Myocyte (in vitro differentiated cells): ENCODE results near the gene GDI1. TPM values are rescaled to one million over a fixed set of nuclear protein-coding genes. Genes with fewer than 3 reads are reported as not detected.

Experiments used
- DNase-seq: peaks from one replicate; pipeline ENCODE4 v3.0.0-alpha.2; 2012; ENCODE audit warnings: low read depth
- total RNA-seq: library from RNA; depleted of rRNA; stranded (reverse); fragments of >200 nt; gene quantifications from 2 replicates; pipeline ENCODE4 v1.2.3, GENCODE V29; 2014

The GDI1 gene
- total RNA-seq, 1 donor from 2014 or later, result 125 TPM

GRCh38 chrX:154459832-154460231 lies 22.9 kb downstream of the GDI1 start:
- no peak for DNase-seq

GRCh38 chrX:154460326-154460725 lies 23.4 kb downstream of the GDI1 start:
- no peak for DNase-seq

DNA sequence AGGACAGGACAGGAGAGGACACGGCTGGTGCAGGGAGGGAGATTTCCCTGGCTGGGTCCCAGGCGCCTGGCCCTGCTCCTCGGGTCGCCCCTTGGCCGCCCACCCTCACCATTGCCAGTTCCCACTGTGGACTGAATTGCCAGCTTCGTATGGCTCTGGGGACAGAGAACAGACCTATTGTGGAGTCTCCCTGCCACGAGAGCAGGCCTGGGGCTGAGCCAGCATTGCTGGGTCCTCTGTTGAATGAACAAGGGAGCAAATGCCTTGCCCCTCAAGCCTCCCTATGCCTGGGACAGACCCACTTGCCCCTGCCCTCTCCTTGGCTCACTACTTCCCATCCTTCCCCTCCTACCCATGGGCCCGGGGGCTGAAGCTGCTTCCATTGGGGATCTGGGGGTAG lies 25.4 kb downstream of the GDI1 start:
- DNase-seq, result no peak

DNA sequence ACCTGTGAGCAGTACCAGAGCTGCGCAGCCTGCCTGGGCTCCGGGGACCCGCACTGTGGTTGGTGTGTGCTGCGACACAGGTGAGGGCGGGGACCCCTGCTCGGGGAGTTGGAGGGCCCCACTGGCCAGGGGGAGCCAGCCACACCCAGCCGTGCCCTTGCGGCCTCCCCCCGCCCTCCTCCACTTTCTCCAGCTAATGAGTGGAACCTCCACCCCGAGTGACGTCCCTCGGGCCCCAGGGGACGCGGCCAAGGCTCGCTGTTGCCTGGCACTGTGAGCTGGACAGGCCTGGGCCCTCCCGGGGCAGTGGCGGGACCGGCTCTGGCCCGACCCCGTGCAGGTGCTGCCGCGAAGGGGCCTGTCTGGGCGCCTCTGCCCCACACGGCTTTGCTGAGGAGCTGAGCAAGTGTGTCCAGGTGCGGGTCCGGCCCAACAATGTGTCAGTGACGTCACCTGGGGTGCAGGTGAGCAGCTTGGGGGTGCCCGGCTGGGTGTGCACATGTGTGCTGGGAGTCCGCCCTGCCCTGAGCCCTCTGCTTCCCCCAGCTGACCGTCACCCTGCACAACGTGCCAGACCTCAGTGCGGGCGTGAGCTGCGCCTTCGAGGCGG lies 26.8 kb downstream of the GDI1 start:
- no peak for DNase-seq

DNA sequence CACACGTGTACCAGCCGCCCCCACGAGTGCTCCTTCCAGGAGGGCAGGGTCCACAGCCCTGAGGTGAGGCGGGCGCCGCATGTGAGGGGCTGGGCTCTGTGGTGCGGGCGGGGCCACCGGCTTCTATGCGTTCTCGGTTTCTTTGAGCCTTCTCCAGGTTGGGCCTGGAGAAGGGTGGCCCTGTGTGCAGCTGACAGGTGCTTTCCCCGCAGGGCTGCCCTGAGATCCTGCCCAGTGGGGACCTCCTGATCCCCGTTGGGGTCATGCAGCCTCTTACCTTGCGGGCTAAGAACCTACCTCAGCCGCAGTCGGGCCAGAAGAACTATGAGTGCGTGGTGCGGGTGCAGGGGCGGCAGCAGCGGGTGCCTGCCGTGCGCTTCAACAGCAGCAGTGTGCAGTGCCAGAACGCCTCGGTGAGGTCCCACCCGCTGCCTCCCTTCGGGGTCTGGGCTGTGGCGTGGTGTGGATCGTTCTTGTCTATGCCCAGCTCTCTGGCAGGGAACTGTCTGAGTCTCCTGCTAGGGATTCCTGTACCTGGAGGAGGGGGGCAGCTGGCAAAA lies 27.9 kb downstream of the GDI1 start:
- DNase-seq, result no peak

DNA sequence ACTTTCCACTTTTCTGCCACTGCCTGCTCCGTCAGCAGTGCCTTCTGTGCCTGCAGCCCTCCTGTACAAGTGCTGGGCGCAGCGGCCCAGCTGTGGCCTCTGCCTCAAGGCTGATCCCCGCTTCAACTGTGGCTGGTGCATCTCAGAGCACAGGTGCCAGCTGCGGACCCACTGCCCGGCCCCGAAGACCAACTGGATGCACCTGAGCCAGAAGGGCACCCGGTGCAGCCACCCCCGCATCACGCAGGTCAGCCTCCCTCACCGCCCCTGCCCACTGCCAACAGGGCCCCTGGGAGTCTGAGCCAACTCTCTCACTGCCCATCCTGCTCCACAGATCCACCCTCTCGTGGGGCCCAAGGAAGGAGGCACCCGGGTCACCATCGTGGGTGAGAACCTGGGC lies 28.6 kb downstream of the GDI1 start:
- no peak for DNase-seq

DNA sequence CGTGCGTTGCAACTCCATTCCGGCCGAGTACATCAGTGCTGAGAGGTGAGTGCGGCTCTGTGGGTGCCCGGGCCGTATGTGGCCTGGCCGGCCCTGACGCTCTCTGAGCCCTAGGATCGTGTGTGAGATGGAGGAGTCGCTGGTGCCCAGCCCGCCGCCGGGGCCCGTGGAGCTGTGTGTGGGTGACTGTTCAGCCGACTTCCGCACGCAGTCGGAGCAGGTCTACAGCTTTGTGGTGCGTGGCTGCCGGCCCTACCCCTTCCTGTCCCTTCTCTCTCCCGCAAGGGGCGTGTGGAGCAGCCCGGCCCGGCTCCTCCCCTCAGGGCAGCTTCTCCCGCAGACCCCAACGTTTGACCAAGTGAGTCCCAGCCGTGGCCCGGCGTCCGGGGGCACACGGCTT lies 29.1 kb downstream of the GDI1 start:
- DNase-seq, result no peak

- no peak for DNase-seq
Measured at GRCh38 chrX:154466907-154467306, 30.0 kb downstream of the GDI1 start.

DNA sequence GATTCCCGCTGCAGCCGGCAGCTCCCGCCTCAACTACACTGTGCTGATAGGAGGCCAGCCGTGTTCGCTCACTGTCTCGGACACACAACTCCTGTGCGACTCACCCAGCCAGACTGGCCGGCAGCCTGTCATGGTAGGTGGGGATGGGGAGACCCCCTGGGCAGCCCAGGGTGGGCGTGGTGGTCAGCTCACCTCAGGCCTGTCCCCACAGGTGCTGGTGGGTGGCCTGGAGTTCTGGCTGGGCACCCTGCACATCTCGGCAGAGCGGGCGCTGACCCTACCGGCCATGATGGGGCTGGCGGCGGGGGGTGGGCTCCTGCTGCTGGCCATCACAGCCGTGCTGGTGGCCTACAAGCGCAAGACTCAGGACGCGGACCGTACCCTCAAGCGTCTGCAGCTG lies 30.6 kb downstream of the GDI1 start:
- no peak for DNase-seq

GRCh38 chrX:154468217-154468616 lies 31.3 kb downstream of the GDI1 start:
- no peak for DNase-seq

- no peak for DNase-seq
Measured at GRCh38 chrX:154469114-154469513, 32.2 kb downstream of the GDI1 start.

- DNase-seq, result no peak
Measured at GRCh38 chrX:154469880-154470279, 32.9 kb downstream of the GDI1 start.

DNA sequence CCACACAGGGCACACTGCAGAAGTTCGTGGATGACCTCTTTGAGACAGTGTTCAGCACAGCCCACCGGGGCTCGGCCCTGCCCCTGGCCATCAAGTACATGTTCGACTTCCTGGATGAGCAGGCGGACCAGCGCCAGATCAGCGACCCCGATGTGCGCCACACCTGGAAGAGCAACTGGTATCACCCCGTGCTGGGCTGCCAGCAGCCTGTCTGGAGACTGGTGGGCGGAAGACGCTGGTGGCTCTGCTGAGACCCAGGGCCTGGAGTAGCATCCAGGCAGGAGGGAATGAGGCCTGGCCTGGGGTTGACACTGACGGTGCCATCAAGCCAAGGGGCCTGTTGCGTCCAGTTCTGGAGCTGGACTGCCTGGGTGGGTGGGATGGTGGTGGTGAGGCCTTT lies 33.5 kb downstream of the GDI1 start:
- DNase-seq, result no peak

DNA sequence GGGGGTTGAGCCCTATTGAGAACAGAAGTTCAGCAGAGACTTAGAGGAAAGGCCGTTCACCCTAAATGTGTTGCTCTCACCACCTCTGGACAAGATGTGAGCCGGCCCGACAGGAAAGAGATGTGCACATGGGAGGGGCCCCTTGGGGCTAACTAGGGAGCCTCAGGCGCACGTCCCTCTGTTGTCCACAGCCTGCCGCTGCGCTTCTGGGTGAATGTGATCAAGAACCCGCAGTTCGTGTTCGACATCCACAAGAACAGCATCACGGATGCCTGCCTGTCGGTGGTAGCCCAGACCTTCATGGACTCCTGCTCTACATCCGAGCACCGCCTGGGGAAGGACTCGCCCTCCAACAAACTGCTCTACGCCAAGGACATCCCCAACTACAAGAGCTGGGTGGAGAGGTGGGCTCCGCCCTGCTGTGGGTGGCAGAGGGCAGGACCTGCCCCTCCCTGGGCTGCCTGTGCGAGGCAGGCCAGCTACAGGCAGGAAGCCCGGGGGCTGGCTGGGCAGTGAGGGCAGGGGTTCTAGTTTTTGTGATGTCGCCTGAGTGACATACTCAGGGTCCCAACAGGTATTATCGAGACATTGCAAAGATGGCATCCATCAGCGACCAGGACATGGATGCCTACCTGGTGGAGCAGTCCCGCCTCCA lies 34.1 kb downstream of the GDI1 start:
- no peak for DNase-seq

- DNase-seq, result no peak
Measured at GRCh38 chrX:154471839-154472684, 35.1 kb downstream of the GDI1 start.

- DNase-seq, result no peak
Measured at GRCh38 chrX:154472685-154473632, 36.0 kb downstream of the GDI1 start.

GRCh38 chrX:154473683-154474082 lies 36.7 kb downstream of the GDI1 start:
- DNase-seq, result no peak

- no peak for DNase-seq
Measured at GRCh38 chrX:154476821-154477220, 39.9 kb downstream of the GDI1 start.

DNA sequence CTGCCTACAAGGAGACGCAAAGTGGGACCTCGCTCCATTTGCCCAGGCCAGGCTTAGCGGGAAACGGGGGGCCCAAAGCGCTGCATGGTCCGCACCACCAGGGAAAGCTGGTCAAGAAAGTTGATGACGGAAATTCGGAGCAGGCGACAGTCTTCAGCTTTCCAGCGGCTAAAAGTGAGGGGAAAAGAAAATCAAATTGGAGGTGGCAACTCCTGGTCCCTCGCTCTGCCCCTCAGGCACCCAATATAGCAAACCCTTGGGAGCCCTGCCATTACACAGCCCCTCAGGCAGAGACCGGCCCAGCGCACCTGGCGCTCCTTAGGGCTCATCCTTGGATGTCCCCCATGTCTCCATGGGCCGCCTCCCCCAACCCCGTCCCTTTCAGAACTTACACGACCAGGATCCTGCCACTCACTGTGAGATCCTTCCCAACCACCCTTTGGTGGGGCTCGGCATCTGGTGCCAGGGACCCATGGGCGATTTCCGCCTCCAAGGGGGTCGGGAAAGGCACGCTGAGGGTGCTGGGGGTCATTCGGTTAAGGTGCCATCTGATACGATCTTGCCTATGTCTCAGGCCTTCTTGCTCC lies 41.0 kb downstream of the GDI1 start:
- no peak for DNase-seq
